ENCODE results near the gene DUOXA1.
"Not testable (repeated sequence)": the region's sequence is repeated elsewhere in the genome, so short reads cannot be mapped to it uniquely, and the experiment has no call there.

DUOXA1 gene

DNA sequence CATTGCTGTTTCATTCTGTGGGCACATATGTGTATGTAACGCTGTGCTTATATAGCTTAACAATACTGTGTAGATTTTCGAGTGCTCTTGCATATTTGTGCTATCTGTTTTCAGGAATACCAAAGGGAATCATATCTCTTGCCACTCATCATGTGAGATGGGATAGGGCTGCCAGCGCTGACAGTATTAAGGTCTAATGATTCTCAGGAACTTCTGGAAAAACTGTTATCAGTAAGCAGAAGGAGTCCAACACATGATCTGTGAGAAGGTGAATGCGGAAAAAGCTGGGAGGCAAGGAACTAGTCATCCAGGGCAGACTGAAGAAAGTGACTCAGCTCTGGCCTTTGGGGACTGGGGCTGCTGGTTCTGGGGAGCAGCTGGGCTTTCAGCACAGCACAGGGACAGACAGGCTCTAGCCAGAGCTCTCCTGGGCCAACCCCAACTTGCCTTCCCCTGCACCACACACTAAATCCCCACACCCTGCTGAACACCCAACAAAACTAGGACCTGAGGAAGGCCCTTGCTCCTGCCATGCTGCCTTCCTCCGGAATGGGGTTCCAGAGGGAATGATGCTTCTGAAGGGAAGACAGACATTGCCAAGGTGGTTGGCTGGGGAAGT, 49.9 kb downstream of the DUOXA1 start:
- 94% methylated on average over 2 of the region's 5 CpGs for WGBS, 2 experiments
- H3K36me3 ChIP-seq (ENCODE audit: control insufficient read depth, insufficient read depth, low read length); H3K4me1 ChIP-seq (ENCODE audit: control insufficient read depth, insufficient read depth, low read length); H3K27ac ChIP-seq (ENCODE audit: insufficient read depth, low read depth, low read length, poor library complexity, severe bottlenecking); H3K9me3 ChIP-seq (ENCODE audit: control insufficient read depth, low read length); H3K27me3 ChIP-seq (ENCODE audit: control insufficient read depth, insufficient read depth, low read length, poor library complexity, severe bottlenecking); H3K4me3 ChIP-seq (ENCODE audit: insufficient read depth, low read depth, low read length): not testable (repeated sequence)

GRCh38 chr15:45079201-45079600, 50.5 kb downstream of the DUOXA1 start:
- not testable (repeated sequence) for H3K9me3 ChIP-seq (ENCODE audit: control insufficient read depth, low read length); H3K36me3 ChIP-seq (ENCODE audit: control insufficient read depth, insufficient read depth, low read length); H3K4me1 ChIP-seq (ENCODE audit: control insufficient read depth, insufficient read depth, low read length); H3K4me3 ChIP-seq (ENCODE audit: insufficient read depth, low read depth, low read length); H3K27ac ChIP-seq (ENCODE audit: insufficient read depth, low read depth, low read length, poor library complexity, severe bottlenecking); H3K27me3 ChIP-seq (ENCODE audit: control insufficient read depth, insufficient read depth, low read length, poor library complexity, severe bottlenecking)
- WGBS, 2 experiments, result 91% methylated on average over 5 of the region's 5 CpGs

DNA sequence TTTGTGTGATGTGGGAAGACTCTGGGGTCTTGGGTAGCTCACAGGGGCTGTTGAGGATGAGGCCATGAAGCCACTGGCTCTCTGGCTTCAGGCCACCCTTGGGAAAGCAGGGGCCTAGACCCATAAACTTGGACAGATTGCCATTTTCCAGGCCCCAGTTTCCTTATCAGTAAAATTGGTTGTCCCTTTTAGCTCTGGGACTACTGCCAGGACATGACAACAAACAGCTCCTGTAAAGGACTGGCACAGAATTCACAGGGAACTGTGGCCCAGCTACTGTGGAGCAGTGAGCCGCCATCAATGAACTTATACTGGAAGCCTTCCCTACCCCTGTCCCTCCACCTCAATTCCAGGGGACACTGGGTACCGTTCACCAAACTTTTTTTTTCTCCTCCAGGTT, 52.3 kb downstream of the DUOXA1 start:
- 83 to 100% methylated on average over 1 of the region's 2 CpGs for WGBS, 2 experiments
- H3K27ac ChIP-seq (ENCODE audit: insufficient read depth, low read depth, low read length, poor library complexity, severe bottlenecking); H3K9me3 ChIP-seq (ENCODE audit: control insufficient read depth, low read length); H3K4me1 ChIP-seq (ENCODE audit: control insufficient read depth, insufficient read depth, low read length); H3K27me3 ChIP-seq (ENCODE audit: control insufficient read depth, insufficient read depth, low read length, poor library complexity, severe bottlenecking); H3K36me3 ChIP-seq (ENCODE audit: control insufficient read depth, insufficient read depth, low read length); H3K4me3 ChIP-seq (ENCODE audit: insufficient read depth, low read depth, low read length): not testable (repeated sequence)

GRCh38 chr15:45075440-45076320, 54.0 kb downstream of the DUOXA1 start:
- H3K27ac ChIP-seq (ENCODE audit: insufficient read depth, low read depth, low read length, poor library complexity, severe bottlenecking); H3K27me3 ChIP-seq (ENCODE audit: control insufficient read depth, insufficient read depth, low read length, poor library complexity, severe bottlenecking); H3K4me1 ChIP-seq (ENCODE audit: control insufficient read depth, insufficient read depth, low read length); H3K4me3 ChIP-seq (ENCODE audit: insufficient read depth, low read depth, low read length); H3K36me3 ChIP-seq (ENCODE audit: control insufficient read depth, insufficient read depth, low read length); H3K9me3 ChIP-seq (ENCODE audit: control insufficient read depth, low read length): not testable (repeated sequence)
- WGBS, 2 experiments, result 89 to 100% methylated on average over 1 of the region's 9 CpGs

GRCh38 chr15:45073602-45074001, 56.1 kb downstream of the DUOXA1 start:
- not testable (repeated sequence) for H3K27me3 ChIP-seq (ENCODE audit: control insufficient read depth, insufficient read depth, low read length, poor library complexity, severe bottlenecking); H3K27ac ChIP-seq (ENCODE audit: insufficient read depth, low read depth, low read length, poor library complexity, severe bottlenecking); H3K9me3 ChIP-seq (ENCODE audit: control insufficient read depth, low read length); H3K4me3 ChIP-seq (ENCODE audit: insufficient read depth, low read depth, low read length); H3K36me3 ChIP-seq (ENCODE audit: control insufficient read depth, insufficient read depth, low read length); H3K4me1 ChIP-seq (ENCODE audit: control insufficient read depth, insufficient read depth, low read length)

- not testable (repeated sequence) for H3K4me1 ChIP-seq (ENCODE audit: control insufficient read depth, insufficient read depth, low read length); H3K9me3 ChIP-seq (ENCODE audit: control insufficient read depth, low read length); H3K27ac ChIP-seq (ENCODE audit: insufficient read depth, low read depth, low read length, poor library complexity, severe bottlenecking); H3K36me3 ChIP-seq (ENCODE audit: control insufficient read depth, insufficient read depth, low read length); H3K27me3 ChIP-seq (ENCODE audit: control insufficient read depth, insufficient read depth, low read length, poor library complexity, severe bottlenecking); H3K4me3 ChIP-seq (ENCODE audit: insufficient read depth, low read depth, low read length)
- WGBS, 2 experiments, result 89% methylated on average over 3 to 4 of the region's 6 CpGs
Measured at GRCh38 chr15:45069942-45070360, 59.7 kb downstream of the DUOXA1 start.
